Colonic mucosa (tissue), 4 donors: ENCODE measurements around the gene KIF6. TPM values are rescaled to one million over a fixed set of nuclear protein-coding genes. Genes with fewer than 3 reads are reported as not detected.

Experiments
- DNase-seq: peaks from one replicate; pipeline ENCODE4 v3.0.0-alpha.2; 2020
- H3K27ac ChIP-seq: fragments of 200-600 bp; one replicate; pipeline ENCODE4 v1.8.0; 2021
- H3K27me3 ChIP-seq: fragments of 200-600 bp; one replicate; pipeline ENCODE4 v1.8.0; 2021
- H3K36me3 ChIP-seq: fragments of 200-600 bp; one replicate; pipeline ENCODE4 v1.8.0; 2021
- H3K4me1 ChIP-seq: fragments of 200-600 bp; one replicate; pipeline ENCODE4 v1.8.0; 2021; ENCODE audit warnings: mild to moderate bottlenecking
- H3K4me3 ChIP-seq: fragments of 200-600 bp; one replicate; pipeline ENCODE4 v1.8.0; 2021
- H3K9ac ChIP-seq, 2 donors: one replicate each; pipeline ENCODE4 v1.7.0; 2013; ENCODE audit warnings: control low read depth in 2 of 2, low read depth in 2 of 2, low read length in 2 of 2
- H3K9me3 ChIP-seq: fragments of 200-600 bp; one replicate; pipeline ENCODE4 v1.8.0; 2021
- intact Hi-C: fragments of 100-400 bp; cut with DNase I; formaldehyde crosslinking; loops from one replicate; pipeline ENCODE4 v1.14.1; 2022
- total RNA-seq, 2 donors: library from RNA; stranded (reverse); fragmentation: NEBNext Ultra II Directional in 1 of 2; extraction: Animal tissue kit (Norgen Biotek cat#: 25700) in 1 of 2; gene quantifications; one replicate each; pipeline ENCODE4 v1.2.1, GENCODE V29; 2021
- TF ChIP-seq, protein P1 (sequence below): fragments of 200-600 bp; IDR thresholded peaks from one replicate; pipeline ENCODE4 v1.8.0; 2022; ENCODE audit warnings: antibody characterized with exemption, mild to moderate bottlenecking
- donor health status: healthy.
- donor health status: DM: no; HTN: no; CAD: no.
- donor health status: DM: no; HTN: no; CAD: no.

Gene KIF6
- total RNA-seq, 2 donors from 2014 or later, result 0.08 to 0.17 TPM

DNA sequence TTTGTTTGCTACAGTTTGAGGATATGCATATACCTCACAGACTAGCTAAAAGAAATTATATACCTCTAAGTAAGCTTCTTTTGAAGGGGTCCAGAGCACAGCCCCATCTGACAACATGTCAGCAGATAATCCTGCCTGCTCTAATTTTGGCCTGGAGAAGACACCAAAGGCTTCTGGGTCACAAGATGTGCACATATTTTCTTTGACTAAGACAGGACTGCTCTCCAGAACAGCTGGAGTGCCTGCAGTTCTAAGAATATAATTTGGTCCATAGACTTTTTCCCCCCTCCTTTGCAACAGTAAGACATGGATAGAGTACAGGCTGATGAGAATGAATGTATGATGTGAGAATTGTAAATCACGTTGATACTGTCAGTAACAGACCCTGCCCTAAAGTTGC, 294.8 kb downstream of the KIF6 start:
- intact Hi-C loops, result no loop called here
- Histone ChIP-seq H3K9me3 (no peaks in the 10 kb centered on the region), H3K4me3 (no peak overlapping the region), H3K9ac (no peak overlapping the region), H3K27ac (no peak overlapping the region), H3K36me3 (no peaks in the 10 kb centered on the region), H3K4me1 (no peaks in the 10 kb centered on the region), H3K27me3 (no peaks in the 10 kb centered on the region)
- TF ChIP-seq, protein P1, sequence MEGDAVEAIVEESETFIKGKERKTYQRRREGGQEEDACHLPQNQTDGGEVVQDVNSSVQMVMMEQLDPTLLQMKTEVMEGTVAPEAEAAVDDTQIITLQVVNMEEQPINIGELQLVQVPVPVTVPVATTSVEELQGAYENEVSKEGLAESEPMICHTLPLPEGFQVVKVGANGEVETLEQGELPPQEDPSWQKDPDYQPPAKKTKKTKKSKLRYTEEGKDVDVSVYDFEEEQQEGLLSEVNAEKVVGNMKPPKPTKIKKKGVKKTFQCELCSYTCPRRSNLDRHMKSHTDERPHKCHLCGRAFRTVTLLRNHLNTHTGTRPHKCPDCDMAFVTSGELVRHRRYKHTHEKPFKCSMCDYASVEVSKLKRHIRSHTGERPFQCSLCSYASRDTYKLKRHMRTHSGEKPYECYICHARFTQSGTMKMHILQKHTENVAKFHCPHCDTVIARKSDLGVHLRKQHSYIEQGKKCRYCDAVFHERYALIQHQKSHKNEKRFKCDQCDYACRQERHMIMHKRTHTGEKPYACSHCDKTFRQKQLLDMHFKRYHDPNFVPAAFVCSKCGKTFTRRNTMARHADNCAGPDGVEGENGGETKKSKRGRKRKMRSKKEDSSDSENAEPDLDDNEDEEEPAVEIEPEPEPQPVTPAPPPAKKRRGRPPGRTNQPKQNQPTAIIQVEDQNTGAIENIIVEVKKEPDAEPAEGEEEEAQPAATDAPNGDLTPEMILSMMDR, result no peak
- no peak for DNase-seq

DNA sequence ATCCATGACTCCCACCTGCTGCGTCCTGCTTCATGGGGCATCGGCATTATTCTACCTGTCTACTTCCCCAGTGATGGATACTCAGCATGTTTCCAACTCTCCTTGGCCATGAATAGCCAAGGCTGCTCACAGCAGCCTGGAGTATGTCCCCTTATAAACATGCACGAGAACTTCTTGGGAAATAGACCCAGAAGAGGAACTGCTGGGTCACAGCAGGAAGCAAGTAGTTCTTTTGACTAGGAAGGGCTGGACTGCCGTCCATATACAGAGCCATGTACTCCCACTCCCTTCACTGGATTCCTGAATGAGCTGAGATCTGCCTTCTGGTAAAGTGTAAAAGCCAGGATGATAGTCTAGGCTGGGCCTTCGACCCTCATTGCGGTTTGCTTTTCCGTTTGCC, 296.4 kb downstream of the KIF6 start:
- Histone ChIP-seq H3K4me1 (no peaks in the 10 kb centered on the region), H3K27me3 (no peaks in the 10 kb centered on the region), H3K36me3 (no peaks in the 10 kb centered on the region), H3K27ac (no peak overlapping the region), H3K9me3 (no peaks in the 10 kb centered on the region), H3K4me3 (no peak overlapping the region), H3K9ac (no peak overlapping the region)
- no peak for DNase-seq
- TF ChIP-seq, protein P1, result no peak
- intact Hi-C loops, result no loop called here

DNA sequence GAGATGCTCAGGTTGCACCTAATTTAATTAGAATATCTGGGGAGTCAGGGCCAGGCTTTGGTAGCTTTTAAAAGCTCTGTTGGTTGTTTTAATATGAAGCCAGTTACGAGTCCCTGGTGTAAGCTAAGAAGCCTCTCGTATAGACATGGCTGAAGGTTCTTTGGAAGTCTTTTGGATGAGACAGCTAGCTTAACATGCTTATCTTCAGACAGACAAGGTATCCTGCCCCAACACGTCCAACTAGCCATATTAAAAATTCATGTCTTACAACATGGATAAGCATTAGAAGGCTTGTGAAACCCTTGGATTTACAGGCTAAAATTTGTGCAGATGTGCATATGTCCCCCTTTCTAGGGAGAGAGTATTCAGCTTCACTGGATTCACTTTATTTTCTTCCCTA, 297.1 kb downstream of the KIF6 start:
- no peaks in the 10 kb centered on the region for H3K9me3 ChIP-seq
- no peak overlapping the region for H3K27ac ChIP-seq
- no peak for DNase-seq
- H3K36me3 ChIP-seq, result no peaks in the 10 kb centered on the region
- no peak overlapping the region for H3K4me3 ChIP-seq
- TF ChIP-seq, protein P1, result no peak
- H3K27me3 ChIP-seq, result no peaks in the 10 kb centered on the region
- intact Hi-C loops, result no loop called here
- no peak overlapping the region for H3K9ac ChIP-seq
- no peaks in the 10 kb centered on the region for H3K4me1 ChIP-seq

DNA sequence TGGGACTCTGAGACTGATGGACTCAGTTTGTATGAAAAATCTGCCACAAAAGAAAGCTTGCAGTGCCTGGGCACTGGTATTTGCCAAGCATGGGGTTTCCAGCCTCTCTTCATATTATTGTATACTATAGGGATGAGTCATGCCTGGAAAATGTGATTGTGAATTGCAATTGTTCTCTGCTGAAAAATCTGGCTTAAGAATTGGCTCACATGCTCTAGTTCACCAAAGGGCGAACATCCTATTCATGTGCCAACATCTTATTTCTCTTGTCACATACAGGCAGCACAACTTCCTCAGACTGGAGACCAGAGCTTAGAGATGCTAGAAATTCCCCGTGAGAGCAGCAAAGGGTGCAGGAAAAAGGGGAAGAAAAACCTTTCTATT, 299.1 kb downstream of the KIF6 start:
- no peak overlapping the region for H3K9ac ChIP-seq
- no peak overlapping the region for H3K27ac ChIP-seq
- DNase-seq, result no peak
- H3K36me3 ChIP-seq, result no peaks in the 10 kb centered on the region
- H3K4me3 ChIP-seq, result no peak overlapping the region
- no peaks in the 10 kb centered on the region for H3K4me1 ChIP-seq
- intact Hi-C loops, result no loop called here
- no peaks in the 10 kb centered on the region for H3K27me3 ChIP-seq
- TF ChIP-seq, protein P1, result no peak
- no peaks in the 10 kb centered on the region for H3K9me3 ChIP-seq

DNA sequence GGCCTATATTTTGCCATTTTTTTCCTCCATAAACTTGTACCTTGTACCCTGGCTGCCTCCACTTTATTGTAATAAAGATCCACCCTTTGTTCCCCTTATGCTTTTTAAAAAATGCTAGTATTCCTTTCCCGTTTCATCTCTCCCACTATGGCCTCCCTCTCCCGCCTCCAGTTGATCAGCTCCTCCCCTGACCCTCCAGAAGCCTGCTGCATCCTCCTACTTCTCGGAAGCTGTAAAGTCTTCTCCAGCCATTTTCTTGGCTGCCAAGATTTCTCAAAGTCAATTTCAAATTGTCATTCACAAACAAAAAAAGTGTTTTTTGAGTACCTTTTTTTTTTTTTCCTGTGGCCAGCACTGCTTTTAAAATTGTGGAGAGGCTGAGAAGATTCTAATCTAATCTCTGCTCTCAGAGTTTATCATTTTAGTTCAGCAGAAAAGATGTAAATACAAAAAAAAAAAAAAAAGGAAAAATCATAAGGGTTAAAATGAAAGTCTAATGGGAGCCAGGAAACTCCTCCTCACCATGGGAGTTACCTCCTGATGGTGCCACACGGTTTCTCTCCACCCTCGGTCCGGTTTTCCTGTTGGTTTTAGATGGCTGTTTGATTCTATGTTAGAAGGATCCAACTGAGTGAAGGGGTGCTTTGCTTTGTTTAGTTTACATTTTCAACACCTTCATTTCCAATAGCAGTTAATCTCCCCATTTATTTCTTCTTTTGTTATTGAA, 299.7 kb downstream of the KIF6 start:
- no peaks in the 10 kb centered on the region for H3K4me1 ChIP-seq
- intact Hi-C loops, result no loop called here
- H3K36me3 ChIP-seq, result no peaks in the 10 kb centered on the region
- H3K27me3 ChIP-seq, result no peaks in the 10 kb centered on the region
- no peak overlapping the region for H3K4me3 ChIP-seq
- H3K27ac ChIP-seq, result no peak overlapping the region
- no peak overlapping the region for H3K9ac ChIP-seq
- no peak for DNase-seq
- TF ChIP-seq, protein P1, result no peak
- no peaks in the 10 kb centered on the region for H3K9me3 ChIP-seq
